HG03060 (cell line): ENCODE data around the gene CDH11.

Source experiments
- ATAC-seq: cut with Tn5 transposase; IDR thresholded peaks from one replicate; pipeline ENCODE4 v1.9.1; 2021; ENCODE audit warnings: low read depth, moderate number of reproducible peaks; ENCODE audit not compliant: unreplicated experiment

Gene CDH11

DNA sequence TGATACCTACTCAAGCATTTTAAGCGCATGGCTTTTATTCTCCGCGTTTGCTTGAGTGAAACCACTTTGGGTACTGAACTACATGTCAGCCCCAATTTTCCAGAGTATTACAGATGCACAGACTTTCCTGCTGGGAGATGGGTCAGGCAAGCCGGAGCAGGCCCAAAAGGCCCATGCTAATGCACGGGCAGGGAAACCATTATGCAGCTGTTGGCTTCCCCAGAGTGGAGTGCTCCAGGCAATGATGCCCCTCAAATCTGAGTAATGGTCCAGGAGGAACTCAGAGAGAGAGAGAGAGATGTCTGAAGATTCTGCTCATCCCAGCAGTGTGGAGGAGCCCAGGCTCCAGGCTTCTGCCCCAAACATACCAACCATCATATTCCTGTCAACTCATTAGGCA lies 80.2 kb downstream of the CDH11 start:
- no peak for ATAC-seq

DNA sequence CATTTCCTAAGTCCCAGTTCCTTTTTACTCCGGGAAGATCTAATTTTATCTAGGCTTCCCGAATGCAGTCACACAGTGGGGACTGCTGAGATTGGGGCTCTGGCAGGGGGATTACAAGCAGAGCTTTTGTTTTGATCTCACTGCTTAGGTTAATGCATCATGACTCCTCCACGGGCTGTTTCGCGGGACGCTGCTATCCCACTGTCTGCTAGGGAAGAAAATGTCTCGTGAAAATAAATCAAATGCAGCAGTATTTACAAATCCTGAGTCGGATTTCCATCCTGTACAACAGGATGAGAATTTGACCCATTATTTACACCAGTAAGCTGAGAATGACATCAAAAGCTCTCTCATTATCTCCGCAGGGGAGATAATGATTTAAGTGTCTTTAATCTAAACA lies 83.8 kb downstream of the CDH11 start:
- no peak for ATAC-seq

DNA sequence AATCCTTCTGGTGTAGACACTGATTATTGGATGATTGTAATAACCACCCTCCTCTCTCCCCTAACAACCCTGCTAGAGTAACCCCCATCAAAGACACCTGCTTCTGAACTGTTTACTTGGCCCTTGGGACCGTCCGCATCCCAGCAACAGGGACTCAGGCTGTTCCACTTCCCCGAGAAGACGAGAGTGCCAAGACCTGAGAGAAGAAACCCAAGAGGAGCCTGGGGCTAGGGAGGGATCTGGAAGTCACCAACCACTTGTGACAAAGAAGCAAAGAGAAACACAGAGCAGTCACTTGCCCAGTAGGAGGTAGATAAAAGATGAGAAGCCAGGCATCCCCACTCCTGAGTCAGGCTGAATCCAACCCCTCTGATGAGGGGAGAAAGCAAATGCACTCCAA lies 84.3 kb downstream of the CDH11 start:
- no peak for ATAC-seq

DNA sequence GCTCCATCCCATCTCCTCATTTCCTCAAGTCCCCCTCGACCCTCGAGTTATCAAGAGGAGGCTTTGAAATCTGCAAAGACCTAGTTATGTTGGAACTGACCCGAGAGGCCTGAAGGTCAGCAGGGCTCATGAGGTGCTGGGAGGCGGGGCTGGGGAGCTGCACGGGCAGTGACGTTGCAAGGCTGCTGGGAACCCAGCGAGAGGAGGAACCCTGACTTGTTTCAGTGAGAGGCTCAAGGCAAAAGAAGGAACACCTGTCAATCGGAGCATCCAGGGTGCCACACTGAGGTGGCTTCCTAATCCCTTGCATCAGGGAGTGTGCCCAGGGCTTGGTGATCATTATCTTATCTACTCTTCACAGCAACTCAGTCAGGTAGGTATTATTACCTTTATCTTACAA lies 86.9 kb downstream of the CDH11 start:
- ATAC-seq, result no peak

DNA sequence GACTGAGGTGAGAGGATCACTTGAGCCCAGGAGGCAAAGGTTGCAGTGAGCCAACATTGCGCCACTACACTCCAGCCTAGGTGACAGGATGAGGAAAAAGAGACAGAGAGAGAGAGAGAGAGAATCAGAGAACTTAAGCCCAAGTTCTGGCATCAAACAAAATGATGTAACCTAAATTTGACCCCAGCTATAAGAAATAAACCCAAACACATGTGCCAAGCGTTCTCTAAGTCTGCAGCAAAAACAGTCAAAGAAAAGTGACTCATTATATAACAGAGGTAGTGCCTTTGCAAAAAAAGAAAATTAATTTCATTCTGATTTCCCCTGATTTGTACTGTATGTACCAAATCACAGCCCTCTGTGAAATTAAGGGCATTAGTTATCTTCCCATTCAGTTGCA lies 89.5 kb downstream of the CDH11 start:
- no peak for ATAC-seq

DNA sequence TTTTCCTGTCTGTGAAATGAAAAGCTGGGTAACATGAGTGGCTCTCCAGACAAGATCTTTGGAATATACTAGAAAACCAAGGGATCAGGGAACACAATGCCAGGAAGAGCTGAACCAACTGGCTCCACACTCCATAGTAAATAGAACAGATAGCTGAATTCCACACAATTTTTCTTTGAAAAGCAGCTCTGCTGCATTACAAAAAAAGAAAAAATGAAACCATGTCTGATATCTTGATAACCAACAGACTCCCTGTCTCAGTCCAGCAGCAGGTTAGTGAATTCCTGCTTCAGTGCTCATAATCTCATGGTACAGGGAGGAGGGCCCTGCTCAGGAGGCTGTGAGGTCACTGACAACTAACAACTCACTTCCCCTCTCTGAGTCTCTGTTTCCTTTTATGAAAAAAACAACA lies 97.1 kb downstream of the CDH11 start:
- no peak for ATAC-seq

DNA sequence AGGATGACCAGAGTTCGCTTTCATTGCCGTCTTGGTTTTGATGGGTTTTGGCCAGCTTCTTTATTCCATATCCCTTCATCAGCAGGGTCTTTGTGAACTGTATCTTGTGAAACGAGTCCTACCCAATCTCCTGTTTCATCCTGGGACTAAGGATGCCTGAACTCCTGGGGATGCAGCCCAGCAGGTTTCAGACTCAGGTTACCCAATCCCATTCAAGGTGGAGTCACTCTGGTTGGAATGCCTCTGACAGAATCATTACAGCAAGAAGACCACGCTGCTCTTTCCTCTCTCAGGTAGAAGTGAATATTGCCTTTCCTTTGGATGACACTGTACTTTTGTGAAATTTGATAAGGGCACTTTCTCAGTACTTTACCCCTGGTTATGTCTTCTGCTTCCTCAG lies 98.1 kb downstream of the CDH11 start:
- no peak for ATAC-seq

DNA sequence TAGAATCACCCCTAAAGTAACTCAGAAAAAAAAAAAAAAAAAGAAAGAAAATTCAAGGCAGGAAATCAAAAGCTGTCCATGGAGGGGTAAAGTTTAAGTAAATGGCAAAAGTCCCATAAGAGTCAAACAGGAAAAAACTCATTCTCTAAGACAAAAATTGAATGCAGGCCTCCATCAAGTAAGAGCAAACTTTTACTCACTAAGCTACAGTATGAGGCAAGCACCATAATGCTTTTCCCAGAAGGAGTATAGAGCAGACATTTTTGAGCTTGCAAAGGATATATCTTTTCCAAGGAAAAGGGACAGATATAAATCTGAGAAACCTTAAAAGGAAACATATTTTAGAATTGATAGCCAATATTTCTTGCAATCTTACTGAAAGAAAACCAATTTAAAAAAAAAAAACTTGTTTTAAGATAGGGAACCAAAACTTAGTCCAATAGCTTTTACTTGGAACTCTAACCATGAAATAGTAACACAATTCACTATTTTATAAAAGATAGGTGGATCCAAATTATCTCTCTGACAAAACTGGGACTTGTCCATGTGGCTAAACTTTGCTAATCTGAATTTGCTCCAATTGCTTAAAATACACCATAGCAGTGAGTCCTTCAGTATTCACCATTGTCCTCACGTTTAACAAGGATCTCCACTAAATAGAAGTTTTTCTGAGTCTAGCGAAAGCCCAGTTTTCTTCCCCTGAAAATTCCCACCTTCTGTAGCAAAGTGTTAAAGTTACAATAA lies 99.8 kb downstream of the CDH11 start:
- no peak for ATAC-seq

DNA sequence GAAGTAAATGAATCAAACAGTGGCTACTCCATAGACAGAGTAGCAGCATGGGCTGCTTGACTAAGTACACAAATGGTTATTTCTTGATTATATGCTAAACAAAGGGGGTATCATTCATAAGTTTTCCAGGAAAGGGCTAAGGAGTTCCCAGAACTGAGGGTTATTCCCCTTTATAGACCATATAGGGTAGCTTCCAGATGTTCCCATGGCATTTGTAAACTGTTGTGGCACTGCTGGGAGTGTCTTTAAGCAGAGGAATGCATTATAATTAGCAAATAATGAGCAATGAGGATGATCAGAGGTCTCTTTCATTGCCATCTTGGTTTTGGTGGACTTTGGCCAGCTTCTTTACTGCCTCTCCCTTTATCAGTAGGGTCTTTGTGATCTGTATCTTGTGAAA lies 105.1 kb downstream of the CDH11 start:
- ATAC-seq, result no peak

DNA sequence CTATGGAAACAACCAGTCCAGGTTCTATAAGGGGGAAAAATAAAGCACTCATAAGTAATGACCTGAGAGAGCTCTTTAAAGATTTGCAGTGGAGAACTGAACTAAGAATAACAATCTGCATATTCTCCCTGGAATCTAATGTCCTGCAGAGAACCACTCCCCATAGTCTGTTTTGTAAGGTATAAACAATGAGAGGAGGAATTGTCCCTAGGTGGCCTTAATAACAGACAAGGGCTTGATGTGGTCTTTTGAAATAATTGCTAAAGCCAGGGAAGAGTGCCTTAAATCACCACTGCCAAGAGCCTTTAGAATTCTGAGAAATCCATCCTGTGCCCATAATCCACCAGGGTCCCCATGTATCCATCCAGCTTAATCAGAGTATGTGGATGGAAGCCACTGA lies 106.3 kb downstream of the CDH11 start:
- ATAC-seq, result no peak

DNA sequence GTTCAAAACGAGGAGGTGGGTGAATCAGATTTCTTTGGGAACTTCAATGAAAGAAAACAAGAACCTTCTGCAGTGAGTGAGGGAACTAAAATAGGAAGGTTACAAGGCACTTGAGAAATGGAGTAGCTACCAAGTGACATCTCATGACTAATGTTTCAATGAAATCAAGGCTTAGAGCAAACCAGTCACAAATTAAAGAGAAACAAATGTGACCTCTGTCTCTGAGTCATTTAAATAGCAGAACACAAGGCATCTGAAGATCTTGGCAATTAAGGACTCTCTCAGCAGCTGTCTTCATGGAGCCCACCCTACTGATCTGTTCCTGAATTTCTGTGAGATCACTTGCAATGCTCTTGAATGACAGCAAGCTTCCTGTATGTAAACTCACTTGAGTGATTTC lies 109.5 kb downstream of the CDH11 start:
- no peak for ATAC-seq

DNA sequence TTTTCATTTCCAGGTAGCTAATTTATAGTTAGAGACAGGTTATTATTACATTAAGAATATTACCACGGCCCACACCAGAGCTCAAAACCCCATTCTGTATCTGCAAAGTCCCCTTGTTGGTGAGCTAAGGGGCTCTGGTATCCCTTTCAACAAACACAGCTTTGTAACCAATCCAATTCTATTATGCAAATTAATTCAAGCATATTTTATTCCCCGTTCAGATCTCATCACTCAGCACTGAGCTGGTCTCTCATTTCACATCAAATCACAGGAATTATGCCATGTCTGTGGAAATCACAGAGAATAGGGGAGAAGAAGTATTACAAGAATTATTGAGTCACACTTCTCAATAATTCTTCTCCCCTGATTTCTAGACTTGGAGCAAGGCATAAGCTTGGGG lies 111.7 kb downstream of the CDH11 start:
- no peak for ATAC-seq

DNA sequence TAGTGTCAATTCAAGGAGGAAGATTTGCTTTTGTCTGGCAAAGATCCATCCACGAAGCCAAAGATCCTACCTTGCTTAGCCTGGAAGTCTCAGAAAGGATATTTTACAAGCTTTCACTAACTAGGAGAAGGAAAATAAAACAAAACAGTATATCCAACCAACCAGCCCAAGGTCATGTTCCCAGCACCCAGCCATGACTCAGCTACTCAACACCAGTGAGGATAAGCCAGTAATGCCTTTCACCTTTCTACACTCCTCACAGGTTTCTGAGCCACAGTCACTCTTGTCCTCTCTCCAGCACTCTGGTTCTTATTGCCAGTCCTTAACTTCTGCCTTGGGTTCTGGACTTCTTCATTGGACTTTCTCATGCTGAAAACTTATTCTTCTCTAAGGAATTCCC lies 116.2 kb downstream of the CDH11 start:
- ATAC-seq, result no peak

DNA sequence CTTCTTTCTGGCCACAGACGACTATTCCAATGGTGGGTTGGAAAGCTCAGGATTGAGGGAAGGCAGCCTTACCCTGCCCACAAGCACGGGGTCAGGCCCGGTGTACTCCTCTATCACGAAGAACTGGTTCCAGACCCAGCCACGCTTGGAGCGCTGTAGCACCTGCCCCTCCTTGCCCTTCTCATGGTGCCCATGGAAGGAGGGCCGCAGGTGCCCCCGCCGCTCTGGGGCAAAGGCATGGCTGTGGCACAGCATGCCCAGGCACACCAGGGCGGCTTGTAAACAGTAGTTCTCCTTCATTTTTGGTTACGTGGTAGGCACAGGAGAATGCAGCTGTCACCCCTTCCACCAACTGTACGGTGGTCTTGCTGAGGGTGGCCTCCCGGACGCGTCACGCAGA lies 117.3 kb downstream of the CDH11 start:
- ATAC-seq, result no peak

DNA sequence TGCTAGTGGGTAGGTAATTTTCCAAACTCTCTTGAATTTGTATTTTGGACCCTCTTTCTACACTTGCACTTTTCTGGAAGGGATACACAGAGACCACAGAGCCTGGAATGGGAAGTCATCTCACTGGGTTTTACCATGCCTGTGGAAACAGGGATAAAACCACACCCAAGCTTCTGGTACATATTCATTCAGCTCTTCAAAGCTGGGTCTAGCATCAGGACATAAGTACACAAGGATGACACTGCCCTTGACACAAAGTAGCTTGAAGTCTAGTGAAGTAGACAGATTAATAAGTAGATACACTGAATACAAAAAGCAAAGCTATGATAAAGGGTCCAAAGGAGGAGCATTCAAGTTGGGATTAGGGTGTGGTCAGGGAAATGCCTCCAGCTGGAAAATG lies 118.2 kb downstream of the CDH11 start:
- ATAC-seq, result no peak

DNA sequence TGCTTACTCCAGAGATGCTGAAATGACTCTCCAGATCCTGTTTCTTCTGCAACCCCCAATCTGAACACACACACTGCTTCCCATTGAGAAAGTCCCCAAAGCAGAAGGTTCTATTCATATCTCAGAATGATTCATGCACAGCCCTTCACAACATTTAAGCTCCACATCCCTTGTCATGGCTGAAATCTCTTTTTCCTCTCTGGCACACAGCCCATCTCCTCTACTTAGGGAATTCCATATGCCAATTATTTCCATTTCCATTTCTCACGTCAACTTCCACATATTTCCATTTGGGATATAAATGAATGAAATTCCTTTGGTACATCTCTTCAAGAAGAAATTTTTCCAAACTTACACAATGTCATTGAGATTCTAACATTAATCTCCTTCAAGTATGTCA lies 119.6 kb downstream of the CDH11 start:
- ATAC-seq, result no peak

DNA sequence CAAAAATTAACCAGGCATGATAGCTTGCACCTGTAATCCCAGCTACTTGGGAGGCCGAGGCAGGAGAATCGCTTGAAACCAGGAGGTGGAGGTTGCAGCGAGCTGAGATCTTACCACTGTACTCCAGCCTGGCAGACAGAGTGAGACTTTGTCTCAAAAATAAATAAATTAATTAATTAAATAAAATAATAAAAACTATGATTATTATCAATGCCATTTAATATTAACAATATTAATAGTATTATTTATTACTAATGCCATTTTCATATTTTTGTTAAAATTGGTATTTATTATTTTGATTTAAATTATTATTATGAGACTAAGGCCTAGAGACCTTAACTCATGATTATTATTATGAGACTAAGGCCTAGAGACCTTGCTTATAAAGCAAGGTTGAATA lies 121.2 kb downstream of the CDH11 start:
- ATAC-seq, result no peak

DNA sequence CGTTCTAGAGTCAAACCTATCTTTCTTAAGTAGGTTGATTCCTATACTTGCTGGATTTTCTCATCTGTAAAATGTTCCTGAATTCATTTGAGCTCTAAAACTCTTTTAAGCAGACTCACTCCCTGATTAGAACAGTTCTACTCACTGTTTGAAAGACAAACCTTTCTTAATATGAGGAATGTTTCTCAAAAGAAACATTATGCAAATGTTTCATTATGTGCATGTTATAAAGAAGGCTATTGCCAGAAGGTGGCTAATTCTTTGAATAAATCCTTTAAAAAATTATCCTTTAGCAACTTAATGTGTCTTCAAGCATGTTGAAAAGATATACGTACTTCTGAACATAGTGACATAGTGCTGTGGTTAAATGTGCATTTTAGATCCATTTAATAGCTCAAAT lies 124.1 kb downstream of the CDH11 start:
- no peak for ATAC-seq

DNA sequence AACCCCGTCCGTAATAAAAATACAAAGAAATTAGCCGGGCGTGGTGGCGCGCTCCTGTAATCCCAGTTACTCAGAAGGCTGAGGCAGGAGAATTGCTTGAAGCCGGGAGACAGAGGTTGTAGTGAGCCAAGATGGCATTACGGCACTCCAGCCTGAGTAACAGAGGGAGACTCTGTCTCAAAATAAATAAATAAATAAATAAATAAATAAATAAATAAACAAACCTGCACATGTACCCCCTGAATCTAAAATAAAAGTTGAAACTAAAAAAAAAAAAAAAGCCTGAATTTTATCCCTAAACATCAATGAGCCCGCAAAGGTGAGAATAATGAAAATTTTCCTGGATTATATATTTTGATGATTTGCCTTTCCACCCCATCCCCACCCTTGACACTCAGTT lies 124.7 kb downstream of the CDH11 start:
- ATAC-seq, result no peak

DNA sequence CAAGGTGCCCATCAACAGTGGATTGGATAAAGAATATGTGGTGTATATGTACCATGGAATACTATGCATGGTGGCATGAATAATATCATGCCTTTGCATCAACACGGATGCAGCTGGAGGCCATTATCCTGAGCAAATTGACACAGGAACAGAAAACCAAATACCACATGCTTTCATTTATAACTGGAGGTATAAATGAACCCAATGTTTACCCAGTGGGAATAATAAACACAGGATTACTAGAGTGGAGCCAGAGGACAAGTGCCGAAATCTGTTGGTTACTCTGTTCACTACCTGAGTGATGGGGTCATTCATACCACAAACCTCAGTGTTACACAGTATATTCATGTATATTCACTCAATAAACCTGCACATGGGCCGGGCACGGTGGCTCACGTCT lies 125.2 kb downstream of the CDH11 start:
- ATAC-seq, result no peak

DNA sequence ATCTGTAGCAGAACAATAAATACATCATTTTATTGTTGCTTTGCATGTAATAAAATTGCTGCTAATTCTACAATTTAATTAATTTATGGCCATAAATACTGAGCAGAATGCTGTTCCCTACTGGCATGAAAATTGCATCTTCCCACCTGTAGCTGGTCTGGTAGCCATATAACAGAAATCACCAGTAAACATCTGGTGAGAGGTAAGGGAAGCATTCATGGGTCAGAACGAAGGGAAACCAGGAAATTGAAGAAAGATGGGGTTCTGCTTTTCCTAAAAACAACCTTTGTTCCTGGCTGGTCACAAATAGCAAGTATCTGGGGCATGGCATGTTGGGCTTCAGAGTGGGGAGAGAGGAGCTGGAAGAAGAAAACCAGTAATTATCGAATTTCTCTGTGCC lies 128.4 kb downstream of the CDH11 start:
- no peak for ATAC-seq

DNA sequence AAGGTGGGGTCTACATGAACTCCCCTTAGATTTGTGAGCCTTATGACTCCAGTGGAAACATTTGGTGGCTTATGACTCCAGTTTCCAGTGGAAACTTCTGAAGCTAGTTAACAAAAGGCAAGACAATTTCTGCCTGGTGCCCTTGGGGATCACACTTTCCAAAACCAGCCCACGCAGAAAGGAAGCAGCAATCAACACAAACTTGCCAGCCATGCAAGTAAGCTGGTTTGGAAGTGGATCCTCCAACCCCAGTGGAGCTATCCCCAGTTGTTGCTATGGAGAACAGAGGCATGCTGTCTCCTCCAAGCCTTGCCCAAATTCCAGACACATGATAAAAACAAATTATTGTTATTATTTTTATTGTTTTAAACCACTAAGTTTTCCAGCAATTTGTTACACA lies 130.9 kb downstream of the CDH11 start:
- no peak for ATAC-seq

DNA sequence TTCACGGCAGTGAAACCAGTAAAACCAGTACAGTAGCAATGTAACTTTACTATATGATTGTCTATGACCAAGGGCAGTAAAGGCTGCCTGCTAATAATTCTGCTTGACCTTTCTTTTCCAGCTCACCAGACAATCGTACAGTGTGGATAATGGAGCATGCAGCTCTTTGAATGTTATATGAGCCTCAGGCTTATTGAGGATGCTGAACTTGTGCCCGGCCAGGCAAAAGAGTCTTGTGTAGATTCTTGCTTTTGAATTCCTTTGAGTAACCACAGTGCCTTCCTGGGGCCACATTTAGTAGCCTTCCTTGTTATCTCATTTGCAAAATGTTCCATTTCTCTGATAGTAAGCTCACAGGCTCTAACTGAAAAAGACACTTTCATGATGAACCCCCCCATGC lies 131.8 kb downstream of the CDH11 start:
- no peak for ATAC-seq
